PC-9 (cell line): ENCODE data around the gene ABCB10.

Source experiments
- EZH2 ChIP-seq: fragments of 200-600 bp; sonication (generic); IDR thresholded peaks from 2 replicates; pipeline ENCODE4 v1.8.0; 2017; ENCODE audit warnings: antibody characterized with exemption, low read depth
- TF ChIP-seq, protein P1 (sequence below): fragments of 200-600 bp; sonication (generic); conservative IDR thresholded peaks from 2 replicates; pipeline ENCODE4 v1.6.1; 2017; ENCODE audit warnings: mixed run types, antibody characterized with exemption, mild to moderate bottlenecking, moderate library complexity

DNA sequence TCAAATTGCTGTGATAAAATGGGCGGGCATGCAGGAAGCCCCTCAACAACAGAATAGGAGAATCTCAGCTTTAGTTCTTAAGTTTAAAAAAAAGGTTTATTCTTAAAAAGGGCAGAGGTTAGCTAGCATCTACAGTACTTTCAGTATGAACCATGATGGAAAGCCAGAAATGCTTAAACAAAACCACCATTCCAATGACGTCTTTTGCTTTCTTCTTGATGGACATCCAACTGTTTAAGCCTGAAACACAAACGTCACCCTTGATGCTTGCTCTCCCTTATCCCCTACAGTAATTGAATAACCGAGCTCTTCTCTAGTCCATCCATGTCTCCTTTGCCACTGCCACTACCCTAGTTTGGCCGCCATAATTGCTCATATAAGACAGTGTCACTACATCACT is 41.7 kb upstream of the ABCB10 start:
- TF ChIP-seq, protein P1, sequence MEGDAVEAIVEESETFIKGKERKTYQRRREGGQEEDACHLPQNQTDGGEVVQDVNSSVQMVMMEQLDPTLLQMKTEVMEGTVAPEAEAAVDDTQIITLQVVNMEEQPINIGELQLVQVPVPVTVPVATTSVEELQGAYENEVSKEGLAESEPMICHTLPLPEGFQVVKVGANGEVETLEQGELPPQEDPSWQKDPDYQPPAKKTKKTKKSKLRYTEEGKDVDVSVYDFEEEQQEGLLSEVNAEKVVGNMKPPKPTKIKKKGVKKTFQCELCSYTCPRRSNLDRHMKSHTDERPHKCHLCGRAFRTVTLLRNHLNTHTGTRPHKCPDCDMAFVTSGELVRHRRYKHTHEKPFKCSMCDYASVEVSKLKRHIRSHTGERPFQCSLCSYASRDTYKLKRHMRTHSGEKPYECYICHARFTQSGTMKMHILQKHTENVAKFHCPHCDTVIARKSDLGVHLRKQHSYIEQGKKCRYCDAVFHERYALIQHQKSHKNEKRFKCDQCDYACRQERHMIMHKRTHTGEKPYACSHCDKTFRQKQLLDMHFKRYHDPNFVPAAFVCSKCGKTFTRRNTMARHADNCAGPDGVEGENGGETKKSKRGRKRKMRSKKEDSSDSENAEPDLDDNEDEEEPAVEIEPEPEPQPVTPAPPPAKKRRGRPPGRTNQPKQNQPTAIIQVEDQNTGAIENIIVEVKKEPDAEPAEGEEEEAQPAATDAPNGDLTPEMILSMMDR = no peak
- TF ChIP-seq EZH2 = no peak
